HG02610 (cell line): Measurements from ENCODE around the gene EIF4G2.

Experiments
- ATAC-seq: cut with Tn5 transposase; IDR thresholded peaks from one replicate; pipeline ENCODE4 v1.9.1; 2021; ENCODE audit warnings: mild to moderate bottlenecking, moderate library complexity; ENCODE audit not compliant: unreplicated experiment

EIF4G2 gene

DNA sequence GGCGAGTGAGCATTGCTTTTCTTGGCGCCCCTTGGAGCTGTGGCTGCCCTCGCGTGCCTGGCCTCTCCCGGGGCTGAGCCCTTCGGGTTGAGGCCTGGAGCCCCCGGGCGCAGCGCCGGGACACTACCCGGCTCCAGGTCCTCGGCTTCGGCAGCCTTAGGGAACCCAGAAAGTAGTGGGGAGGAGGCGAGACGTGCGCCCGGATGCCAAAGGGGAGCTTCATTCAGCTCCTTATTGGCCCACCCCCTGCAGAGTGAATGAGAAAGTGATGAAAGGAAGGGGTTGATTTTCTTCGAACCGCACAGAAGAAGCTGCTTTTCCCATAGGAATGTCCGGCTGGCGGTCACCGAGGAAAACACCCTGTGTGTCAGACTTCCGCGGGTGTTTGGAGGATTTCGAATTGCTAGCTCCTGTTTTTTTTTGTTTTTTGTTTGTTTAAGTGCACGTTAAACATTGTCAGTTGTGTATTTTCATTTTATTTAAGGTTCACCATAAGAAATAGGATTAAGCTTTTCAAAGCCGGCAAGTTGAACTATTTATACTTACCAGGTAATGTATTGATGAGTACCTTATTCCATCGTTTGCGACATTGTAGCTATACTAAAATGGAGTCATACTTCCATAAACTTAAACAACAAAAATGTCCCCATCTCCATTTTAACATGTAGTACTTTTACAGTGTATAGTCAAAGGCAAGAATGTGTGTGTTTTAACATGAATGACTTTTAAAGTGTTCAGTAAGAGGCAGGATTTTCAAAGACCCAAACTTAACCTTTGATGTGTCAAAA lies 841 bp upstream of the EIF4G2 start:
- peak; percentile 18 for ATAC-seq

DNA sequence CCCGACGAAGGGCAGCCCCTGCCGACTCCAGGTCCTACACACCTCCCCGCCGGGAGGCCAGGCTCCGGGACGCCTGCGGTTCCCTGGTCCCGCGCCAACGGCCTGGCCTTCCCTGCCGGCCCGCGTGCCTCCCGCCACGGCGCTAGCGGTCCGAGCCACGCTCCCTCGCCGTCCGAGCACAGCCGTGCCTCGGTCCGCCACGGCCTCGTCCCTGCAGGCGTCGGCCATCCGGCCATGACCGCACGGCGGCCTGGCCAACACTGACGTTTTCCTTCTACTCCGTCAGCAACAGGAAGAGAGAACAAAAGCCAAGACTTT lies 532 bp downstream of the EIF4G2 start:
- peak; percentile 1 for ATAC-seq

DNA sequence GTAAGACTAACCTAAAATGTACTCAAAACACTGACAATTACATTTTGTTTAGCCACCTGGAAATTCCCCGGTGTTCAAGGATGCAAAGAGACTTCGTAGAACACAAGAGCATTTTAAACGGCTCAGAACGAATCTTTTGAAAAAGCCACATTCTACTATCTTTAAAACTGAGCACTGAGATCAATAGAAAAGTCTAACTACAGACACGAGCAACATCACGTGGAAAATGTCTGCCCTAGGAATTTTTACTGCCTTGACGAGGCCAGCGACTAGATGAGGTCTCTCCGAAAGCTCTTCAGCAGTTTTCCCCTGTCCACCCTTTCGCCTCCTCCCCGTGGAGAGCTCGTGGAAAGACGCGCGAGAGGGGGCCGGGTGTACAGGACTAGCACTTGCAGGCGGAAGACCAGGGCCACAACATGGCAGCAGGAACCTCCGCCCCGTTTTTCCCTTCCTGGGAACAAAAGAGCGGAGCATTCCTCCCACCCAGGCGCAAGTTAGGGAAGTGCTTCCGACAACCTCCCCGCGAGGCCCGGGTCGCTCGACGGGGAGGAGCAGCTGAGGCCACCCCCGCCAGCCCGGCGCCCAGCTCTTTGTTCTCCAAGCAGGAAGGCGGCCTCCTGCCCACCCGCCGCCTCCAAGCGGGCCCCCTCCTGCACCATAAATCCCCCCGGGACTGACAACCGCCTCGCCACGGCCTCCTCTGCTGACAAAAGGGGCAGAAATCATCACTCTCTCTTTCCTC lies 1.1 kb downstream of the EIF4G2 start:
- ATAC-seq: no peak

DNA sequence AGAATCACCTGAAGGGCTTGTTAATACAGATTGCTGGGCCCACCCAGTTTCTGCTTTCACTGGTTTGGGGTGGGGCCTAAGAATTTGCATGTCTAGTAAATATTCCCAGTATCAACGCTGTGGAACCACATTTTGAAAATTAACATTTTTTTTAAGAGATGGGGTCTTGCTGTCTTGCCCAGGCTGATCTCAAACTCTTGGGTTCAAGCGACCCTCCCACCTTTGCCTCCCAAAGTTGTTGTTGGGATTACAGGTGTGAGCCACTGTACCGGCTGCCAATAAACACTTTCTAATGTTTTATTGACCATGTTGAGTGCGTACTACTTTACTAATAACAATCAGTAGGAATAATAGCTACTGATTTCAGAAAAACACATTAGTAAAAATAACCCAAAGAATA lies 2.5 kb downstream of the EIF4G2 start:
- ATAC-seq: no peak

DNA sequence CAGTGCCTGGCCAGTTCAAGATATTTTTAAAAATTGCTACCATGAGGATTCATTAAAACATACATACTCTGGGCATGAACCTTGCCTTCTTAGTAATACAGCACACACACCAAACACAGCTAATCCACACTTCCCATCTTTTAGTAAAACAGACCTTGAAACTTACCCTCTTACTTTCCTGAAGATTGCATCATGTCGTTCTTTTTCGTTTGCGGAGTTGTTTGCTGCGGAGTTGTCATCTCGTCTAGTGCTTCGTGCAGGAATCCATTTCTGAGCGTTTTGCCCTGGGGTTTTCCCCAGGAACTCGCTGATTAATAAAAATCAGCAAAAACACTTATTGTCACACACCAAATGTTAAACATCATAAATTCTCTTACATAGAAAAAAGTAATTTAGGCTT lies 3.0 kb downstream of the EIF4G2 start:
- no peak for ATAC-seq

DNA sequence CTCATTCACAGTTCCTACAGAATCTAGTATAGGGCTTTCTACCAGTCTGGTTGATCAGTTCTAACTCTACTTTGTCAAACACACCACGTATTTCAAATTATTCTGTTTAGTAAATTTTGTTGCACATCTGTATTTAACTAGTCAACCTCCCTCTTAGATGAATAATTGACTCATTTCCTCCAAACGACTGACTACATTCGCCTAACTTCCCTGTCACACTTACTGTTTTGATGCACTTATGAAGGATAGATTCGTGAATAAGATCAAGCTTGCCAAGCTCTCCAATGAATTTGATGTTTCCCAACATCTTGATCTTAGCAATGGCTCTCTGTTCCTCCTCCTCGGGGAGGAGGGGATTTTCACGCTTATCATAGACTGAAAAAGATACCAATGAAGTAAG lies 5.0 kb downstream of the EIF4G2 start:
- ATAC-seq: no peak

DNA sequence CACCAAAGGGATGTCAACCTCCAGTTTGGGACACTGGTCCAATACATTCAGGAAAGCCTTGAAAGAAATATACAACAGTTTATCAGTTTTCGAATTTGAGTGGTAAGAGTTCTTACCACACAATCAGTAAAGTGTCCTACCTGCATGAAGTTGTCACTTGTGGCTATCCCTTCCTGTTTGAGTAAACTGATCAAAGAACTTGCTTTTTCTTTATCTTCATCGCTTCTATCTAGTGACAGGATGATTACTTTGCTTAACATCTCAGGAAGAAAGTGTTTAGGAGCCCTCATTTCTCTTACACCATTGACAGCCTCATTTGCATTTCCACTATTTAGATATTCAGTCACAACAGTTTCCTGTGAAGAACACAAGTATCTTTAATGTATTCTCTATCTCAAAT lies 8.4 kb downstream of the EIF4G2 start:
- ATAC-seq: no peak

DNA sequence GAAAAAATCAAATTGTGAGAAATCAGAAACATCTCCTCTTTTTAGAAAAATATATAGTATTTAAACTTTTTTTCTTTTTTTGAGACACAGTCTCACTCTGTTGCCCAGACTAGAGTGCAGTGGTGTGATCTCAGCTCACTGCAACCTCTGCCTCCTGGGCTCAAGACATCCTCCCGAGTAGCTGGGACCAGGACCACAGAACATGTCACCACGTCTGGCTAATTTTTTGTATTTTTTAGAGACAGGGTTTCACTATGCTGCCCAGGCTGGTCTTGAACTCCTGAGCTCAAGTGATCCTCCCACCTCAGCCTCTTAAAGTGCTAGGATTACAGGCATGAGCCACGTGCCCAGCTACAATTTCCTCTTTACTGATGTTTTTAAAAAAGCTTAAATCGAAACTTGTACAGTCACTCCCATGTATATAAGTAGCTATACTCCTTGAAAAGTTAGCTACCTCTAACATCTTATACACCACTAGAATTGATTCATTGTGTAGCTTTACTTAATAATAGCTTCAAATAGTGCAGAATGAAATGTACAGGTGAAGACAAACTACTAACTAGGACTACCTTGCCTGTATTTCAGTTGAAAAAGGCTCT lies 10.3 kb downstream of the EIF4G2 start:
- ATAC-seq: no peak

DNA sequence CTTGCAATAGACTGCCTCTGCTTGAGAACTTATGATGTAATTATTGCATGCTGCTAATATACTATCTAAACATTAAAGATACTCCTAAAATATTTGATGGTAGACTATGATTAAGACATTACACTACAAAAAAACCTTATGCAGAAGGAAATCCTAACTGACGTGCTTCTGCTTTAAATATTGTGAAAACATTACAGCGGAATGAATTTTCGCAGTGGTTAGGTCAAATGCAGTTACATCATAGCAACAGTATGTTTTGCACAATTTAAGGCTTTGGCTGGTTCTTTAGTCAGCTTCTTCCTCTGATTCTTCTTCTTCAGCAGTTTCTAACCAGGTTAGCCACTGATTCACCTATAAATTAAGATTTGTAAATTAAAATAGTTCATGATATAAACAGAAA lies 11.2 kb downstream of the EIF4G2 start:
- no peak for ATAC-seq

DNA sequence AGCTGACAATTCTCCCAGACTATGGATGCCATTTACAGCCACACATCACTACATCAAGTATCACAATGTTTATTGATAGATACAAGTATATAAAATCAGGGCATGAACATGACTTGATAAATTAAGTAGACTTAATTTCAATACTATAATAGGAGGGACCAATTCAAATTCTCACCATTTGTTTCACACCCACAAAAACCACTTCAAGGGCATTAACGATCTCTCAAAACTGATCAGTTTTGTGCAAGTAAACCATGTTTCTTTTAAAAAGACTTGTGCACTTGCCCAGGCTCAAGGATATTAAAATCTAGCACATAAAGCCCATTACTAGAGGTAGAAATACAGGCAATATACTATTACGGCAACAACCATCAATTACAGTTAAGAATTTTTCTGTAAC lies 11.7 kb downstream of the EIF4G2 start:
- ATAC-seq: no peak

DNA sequence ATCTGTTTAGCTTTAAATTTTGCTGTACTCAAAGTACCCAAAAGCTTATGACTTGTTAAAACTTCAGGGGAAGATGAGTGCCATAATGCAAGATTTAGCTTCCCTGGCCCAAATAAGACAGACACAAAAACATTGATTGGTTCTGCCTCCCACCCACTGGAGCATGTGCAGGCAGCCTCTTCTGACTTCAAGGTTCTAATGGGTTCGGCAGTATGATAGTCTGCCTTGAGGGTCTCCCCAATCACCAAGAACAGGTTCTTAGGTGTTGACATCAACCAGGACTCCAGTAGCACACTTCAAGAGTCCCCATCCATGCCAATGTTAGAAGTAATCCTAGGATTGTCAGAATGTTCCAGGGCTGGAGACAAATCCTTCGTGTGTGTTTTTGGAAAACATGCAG lies 12.5 kb downstream of the EIF4G2 start:
- ATAC-seq: no peak

DNA sequence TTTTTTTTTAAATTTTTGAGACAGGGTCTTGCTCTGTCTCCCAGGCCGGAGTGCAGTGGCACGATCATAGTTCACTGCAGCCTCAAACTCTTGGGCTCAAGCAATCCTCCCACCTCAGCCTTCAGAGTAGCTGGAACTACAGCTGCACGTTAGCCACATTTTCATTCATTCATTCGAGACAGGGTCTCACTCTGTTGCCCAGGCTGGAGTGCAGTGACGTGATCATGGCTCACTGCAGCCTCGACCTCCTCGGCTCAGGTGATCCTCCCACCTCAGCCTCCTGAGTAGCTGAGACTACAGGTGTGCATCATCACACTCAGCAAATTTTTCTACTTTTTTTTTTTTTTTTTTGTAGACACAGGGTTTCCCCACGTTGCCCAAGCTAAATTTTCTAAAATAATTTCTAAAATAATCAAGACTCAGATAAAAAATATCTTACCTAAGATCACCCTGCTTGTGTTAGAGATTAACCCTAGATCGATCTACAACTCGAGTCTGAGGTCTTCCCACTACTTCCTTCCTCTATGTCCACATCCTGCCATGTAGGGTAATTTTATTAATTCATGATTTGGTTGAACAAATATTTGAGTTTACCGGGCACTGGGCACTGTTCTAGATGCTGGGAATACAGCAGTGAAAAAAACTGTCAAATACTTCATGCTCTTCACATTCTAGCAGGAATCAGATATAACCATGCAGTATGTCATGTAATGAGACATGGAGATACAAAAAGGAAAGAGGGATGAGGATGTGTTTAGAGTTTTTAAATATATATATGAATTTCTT lies 15.1 kb downstream of the EIF4G2 start:
- no peak for ATAC-seq

DNA sequence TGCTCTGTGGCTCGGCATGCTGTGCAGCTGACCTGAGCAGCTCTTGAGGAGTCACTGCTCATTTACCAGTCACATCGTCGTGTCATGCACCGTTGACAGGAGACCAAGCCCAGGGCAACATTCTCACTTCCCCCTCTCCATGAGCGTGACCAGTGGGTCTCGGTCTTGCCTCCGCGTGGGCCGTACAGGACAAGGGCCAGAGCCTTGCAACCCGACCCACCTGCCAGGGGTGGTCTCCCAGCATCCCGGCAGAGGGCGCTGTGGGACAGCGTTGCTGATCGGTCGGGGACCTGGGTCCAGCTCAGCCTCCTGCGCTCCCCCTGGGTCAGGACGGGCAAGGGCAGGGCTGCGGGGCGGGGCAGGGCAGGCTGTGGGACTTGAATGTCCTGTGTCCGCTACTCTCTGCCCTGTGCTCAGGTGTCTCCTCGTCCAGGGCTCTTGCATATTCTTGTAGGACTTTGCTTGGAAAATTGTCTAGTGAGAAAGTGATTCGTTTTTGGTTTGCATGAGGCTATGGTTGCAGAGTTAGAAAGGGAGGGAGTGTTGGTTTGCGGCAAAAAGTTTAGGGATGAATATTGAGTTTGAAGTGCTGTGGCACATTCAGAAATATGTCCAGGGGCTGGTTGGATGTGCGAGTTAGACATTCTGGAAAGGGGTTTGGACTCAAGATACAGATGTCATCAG lies 16.2 kb downstream of the EIF4G2 start:
- ATAC-seq: peak; percentile 85

DNA sequence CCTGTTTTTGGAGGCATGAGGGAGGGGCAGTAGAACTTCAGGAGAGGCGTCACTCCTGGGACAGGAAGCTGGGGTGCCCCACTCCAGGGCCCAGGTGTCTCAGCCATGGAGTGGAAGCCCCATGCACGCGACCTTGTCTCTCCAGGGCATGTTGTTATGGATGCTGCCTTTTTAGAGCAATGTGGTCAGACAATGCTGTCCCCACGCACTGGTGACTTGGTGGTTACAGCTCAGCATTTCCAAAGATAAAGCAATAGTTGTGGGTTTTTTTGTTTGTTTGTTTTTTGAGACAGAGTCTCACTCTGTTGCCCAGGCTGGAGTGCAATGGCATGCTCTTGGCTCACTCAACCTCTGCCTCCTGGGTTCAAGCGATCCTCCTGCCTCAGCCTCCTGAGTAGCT lies 22.3 kb downstream of the EIF4G2 start:
- no peak for ATAC-seq

DNA sequence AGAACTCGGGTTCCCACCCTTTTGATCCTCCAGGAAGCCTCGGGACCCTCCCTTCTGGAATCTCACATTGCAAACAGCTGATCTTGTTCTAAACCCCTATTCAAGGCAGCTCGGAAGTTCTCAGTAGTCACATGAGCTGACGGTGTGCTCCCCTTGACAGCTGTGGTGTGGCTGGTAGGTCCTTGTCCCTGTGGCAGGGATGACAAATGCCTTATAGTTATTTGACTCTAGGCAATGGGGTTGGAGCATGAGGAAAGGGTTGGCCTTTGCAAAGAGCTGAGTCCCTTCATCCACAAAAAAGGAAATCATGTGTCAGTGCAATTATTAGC lies 23.6 kb downstream of the EIF4G2 start:
- no peak for ATAC-seq

DNA sequence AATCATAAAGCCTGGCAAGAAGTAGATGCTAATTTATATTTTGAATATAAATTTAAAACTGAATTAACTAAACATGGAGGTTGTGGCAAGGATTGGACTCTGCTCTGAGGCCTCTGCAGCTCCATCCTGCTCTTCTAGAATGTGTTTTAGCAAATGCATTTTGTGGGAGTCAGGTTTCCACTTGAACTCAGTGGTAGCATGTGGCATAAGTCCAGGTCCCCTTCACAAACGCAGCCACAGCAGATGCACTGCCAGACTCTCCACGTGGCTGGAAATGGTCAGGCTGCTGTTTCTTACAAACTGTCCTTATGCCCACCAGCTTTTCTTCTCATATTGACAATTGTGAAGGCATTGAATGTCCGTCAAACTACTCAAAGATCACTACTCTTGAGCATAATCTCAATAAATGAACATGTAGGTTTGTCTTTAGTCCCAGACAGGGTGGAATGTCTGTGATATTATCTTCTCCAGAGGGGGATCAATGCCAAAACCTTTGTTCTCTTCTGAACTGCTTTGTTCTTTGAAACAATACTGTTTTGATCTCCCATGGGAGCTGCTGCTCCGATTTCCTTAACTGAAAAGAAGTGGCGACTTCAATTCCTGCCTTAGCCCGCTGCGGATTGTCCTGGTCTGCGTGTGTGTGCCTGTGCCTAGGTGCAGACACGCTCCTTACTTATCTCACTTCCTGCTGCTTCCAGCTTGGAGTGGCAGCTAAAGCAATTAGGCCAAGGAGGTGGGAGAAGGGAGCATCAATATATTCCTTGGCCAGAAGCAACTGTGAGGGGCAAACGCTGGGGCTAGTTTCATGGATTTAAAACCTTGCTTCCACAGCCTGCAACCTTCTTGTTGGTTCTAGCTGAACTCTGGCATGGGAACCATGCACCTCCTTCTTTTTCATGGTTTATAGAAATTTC lies 24.2 kb downstream of the EIF4G2 start:
- ATAC-seq: no peak

DNA sequence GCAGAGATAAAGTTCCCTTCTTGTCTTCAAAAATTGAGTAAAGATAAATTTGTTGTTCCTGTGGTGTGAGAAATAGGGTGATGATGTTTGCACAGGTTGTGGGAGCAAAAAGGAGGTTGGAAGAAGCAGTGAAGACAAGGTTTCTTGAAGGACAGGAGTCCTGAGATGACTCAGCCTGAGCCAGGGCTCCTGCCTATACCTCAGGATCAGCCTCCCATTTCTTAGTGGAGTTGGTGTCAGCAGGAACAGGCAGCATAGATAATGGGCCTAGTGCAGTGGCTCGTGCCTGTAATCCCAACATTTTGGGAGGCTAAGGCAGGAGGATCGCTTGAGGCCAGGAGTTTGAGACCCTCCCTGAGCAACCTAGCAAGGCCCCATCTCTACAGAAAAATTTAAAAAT lies 28.7 kb downstream of the EIF4G2 start:
- no peak for ATAC-seq

DNA sequence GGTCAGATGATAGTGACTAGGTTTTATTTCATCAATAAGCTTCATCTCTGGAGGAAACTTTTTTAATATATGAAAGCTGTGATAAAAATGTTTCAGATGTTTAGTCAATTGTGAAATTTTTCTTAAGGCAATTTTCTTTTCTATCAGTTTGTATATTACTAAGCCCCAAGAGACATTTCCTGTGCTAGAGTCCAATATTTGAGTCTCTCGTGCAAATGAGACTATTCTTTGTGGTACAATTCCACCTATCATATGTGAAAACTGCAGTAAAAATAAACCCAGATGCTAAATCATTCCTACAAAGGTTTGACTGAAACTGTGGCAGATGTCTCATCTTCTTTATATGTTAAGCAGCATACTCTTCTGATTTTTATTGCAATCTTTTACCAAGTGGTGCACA lies 29.6 kb downstream of the EIF4G2 start:
- ATAC-seq: no peak

DNA sequence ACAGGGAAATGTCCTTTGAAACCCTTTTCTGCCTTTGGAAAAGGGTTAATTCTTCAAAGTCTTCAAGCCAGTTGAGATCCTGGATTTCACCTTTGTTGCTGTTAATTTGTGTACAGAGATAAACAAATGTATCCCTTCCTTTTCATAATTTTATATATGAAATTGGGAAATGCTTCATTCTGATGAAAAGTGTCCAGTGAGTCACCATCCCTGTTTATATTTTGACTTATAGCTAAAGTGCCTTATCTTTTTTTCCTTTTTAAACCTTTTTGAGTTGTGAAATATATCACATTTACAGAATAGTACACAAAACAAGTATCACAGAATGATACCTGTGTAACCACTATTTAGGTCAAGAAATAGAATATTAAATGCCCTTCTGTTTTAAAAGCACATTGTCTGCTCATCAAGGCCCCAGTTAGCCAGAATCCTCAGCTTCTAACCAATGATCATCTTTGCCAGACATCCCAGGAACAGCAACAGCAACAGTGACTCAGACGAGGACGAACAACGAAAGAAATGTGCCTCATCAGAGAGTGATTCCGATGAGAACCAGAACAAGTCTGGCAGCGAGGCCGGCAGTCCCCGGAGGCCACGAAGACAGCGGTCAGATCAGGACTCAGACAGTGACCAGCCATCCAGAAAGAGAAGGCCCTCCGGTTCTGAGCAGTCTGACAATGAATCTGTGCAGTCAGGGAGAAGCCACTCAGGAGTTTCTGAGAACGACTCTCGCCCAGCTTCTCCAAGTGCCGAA lies 30.3 kb downstream of the EIF4G2 start:
- no peak for ATAC-seq
